Astrocyte (in vitro differentiated cells and primary cell): ENCODE data around the gene CACNB2.

Source experiments
- CTCF ChIP-seq: IDR thresholded peaks from 2 replicates; pipeline ENCODE4 v1.5.1; 2011; ENCODE audit warnings: low read depth, mild to moderate bottlenecking, inconsistent platforms, low read length, moderate library complexity; ENCODE audit not compliant: insufficient read depth
- EZH2 ChIP-seq: IDR thresholded peaks from 2 replicates; pipeline ENCODE4 v1.6.1; 2012; ENCODE audit warnings: mild to moderate bottlenecking, low read length, inconsistent platforms; ENCODE audit not compliant: insufficient read depth

GRCh38 chr10:18209241-18209640 is 69.0 kb downstream of the CACNB2 start:
- TF ChIP-seq EZH2 = no peak
- TF ChIP-seq CTCF = no peak
